GM19025 (cell line): ENCODE measurements around the gene MBNL1.

ENCODE experiments used
- ATAC-seq: cut with Tn5 transposase; IDR thresholded peaks from one replicate; pipeline ENCODE4 v1.9.1; 2021; ENCODE audit warnings: mild to moderate bottlenecking, low read depth, moderate library complexity; ENCODE audit not compliant: unreplicated experiment

Gene MBNL1

GRCh38 chr3:152252755-152253154 lies 16.0 kb upstream of the MBNL1 start:
- no peak for ATAC-seq

GRCh38 chr3:152253514-152253913 lies 15.2 kb upstream of the MBNL1 start:
- ATAC-seq = no peak

- no peak for ATAC-seq
Observed at GRCh38 chr3:152254041-152254440, 14.7 kb upstream of the MBNL1 start.

GRCh38 chr3:152255290-152255689 lies 13.4 kb upstream of the MBNL1 start:
- no peak for ATAC-seq

GRCh38 chr3:152256851-152257562 lies 11.7 kb upstream of the MBNL1 start:
- peak; percentile 1 for ATAC-seq

GRCh38 chr3:152257563-152258035 lies 11.1 kb upstream of the MBNL1 start:
- peak; percentile 79 for ATAC-seq

GRCh38 chr3:152258448-152259393 lies 10.0 kb upstream of the MBNL1 start:
- ATAC-seq = no peak

- ATAC-seq = no peak
Observed at GRCh38 chr3:152259468-152259867, 9.3 kb upstream of the MBNL1 start.

- no peak for ATAC-seq
Observed at GRCh38 chr3:152260026-152260425, 8.7 kb upstream of the MBNL1 start.

- no peak for ATAC-seq
Observed at GRCh38 chr3:152260529-152260928, 8.2 kb upstream of the MBNL1 start.

GRCh38 chr3:152261329-152261728 lies 7.4 kb upstream of the MBNL1 start:
- ATAC-seq = no peak

- ATAC-seq = no peak
Observed at GRCh38 chr3:152263711-152264110, 5.0 kb upstream of the MBNL1 start.

GRCh38 chr3:152264378-152264777 lies 4.4 kb upstream of the MBNL1 start:
- no peak for ATAC-seq

- no peak for ATAC-seq
Observed at GRCh38 chr3:152266221-152266995, 2.3 kb upstream of the MBNL1 start.

- no peak for ATAC-seq
Observed at GRCh38 chr3:152267831-152268554, 736 bp upstream of the MBNL1 start.

- peak; percentile 59 for ATAC-seq
Observed at GRCh38 chr3:152269056-152269830, 514 bp downstream of the MBNL1 start.

- no peak for ATAC-seq
Observed at GRCh38 chr3:152269831-152270734, 1.4 kb downstream of the MBNL1 start.

GRCh38 chr3:152270937-152271336 lies 2.2 kb downstream of the MBNL1 start:
- ATAC-seq = no peak
